Measurements from ENCODE around the gene TULP4. TPM values are rescaled to one million over a fixed set of nuclear protein-coding genes. Genes with fewer than 3 reads are reported as not detected.
A peak's percentile ranks its signal among the peaks of the same experiment; 100 is the strongest.

TULP4 gene
- total RNA-seq, 1 experiment from 2014 or later = 52.8 TPM

GRCh38 chr6:158445426-158446085, 133.3 kb downstream of the TULP4 start:
- ATAC-seq = no peak
- Mint-ChIP-seq H3K9me3 (no peaks in the 10 kb centered on the region), H3K4me3 (no peak overlapping the region), H3K4me1 (peaks cover 10% of the 10 kb centered on the region; the same call in 1 of the 2 replicates), H3K27ac (no peak overlapping the region), H3K27me3 (ENCODE audit: low read depth) (no peaks in the 10 kb centered on the region), H3K36me3 (no peaks in the 10 kb centered on the region)
- POLR2A ChIA-PET = no interaction called here
- no peak for DNase-seq (ENCODE audit: low spot score)
- CTCF ChIA-PET = no interaction called here
- TF ChIP-seq USF2 (CRISPR knock-in tag; IDR thresholded peaks at IDR 0.05) (no peak), ELF4 (CRISPR knock-in tag; IDR thresholded peaks at IDR 0.05; ENCODE audit: low read depth) (no peak), OVOL2 (CRISPR knock-in tag; IDR thresholded peaks at IDR 0.05; ENCODE audit: borderline replicate concordance) (no peak), CTCF (IDR thresholded peaks at IDR 0.05) (no peak), CBFB (CRISPR knock-in tag; IDR thresholded peaks at IDR 0.05; ENCODE audit: low read depth) (no peak), ZNF512 (CRISPR knock-in tag; IDR thresholded peaks at IDR 0.05; ENCODE audit: borderline replicate concordance) (no peak)
- TF ChIP-seq, protein P1, sequence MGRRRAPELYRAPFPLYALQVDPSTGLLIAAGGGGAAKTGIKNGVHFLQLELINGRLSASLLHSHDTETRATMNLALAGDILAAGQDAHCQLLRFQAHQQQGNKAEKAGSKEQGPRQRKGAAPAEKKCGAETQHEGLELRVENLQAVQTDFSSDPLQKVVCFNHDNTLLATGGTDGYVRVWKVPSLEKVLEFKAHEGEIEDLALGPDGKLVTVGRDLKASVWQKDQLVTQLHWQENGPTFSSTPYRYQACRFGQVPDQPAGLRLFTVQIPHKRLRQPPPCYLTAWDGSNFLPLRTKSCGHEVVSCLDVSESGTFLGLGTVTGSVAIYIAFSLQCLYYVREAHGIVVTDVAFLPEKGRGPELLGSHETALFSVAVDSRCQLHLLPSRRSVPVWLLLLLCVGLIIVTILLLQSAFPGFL (CRISPR knock-in tag; IDR thresholded peaks at IDR 0.05; ENCODE audit: borderline replicate concordance) = no peak

- ChIA-PET POLR2A (no interaction called here), CTCF (interaction anchor here (0.8 to 1.5 kb wide), 3 partner anchors 13 to 228 kb away, joined by 3 to 4 read pairs (median 3); no protein-coding TSS in a partner anchor)
- TF ChIP-seq SOX15 (CRISPR knock-in tag; IDR thresholded peaks at IDR 0.05) (no peak), CTCF (IDR thresholded peaks at IDR 0.05) (no peak), ZNF317 (CRISPR knock-in tag; IDR thresholded peaks at IDR 0.05; ENCODE audit: borderline replicate concordance, low read depth) (no peak), SMAD4 (CRISPR knock-in tag; IDR thresholded peaks at IDR 0.05) (no peak), SP1 (CRISPR knock-in tag; conservative IDR thresholded peaks at IDR 0.05) (no peak), SMAD3 (CRISPR knock-in tag; IDR thresholded peaks at IDR 0.05; ENCODE audit: borderline replicate concordance) (no peak), HMGA2 (CRISPR knock-in tag; IDR thresholded peaks at IDR 0.05) (no peak), NFE2L1 (CRISPR knock-in tag; IDR thresholded peaks at IDR 0.05) (no peak), ZNF121 (CRISPR knock-in tag; IDR thresholded peaks at IDR 0.05) (no peak), CREM (CRISPR knock-in tag; IDR thresholded peaks at IDR 0.05) (no peak), RORB (CRISPR knock-in tag; IDR thresholded peaks at IDR 0.05) (no peak), GTF2I (CRISPR knock-in tag; conservative IDR thresholded peaks at IDR 0.05) (no peak)
- TF ChIP-seq, protein P2, sequence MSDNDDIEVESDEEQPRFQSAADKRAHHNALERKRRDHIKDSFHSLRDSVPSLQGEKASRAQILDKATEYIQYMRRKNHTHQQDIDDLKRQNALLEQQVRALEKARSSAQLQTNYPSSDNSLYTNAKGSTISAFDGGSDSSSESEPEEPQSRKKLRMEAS (CRISPR knock-in tag; IDR thresholded peaks at IDR 0.05) = no peak
- TF ChIP-seq, protein P3, sequence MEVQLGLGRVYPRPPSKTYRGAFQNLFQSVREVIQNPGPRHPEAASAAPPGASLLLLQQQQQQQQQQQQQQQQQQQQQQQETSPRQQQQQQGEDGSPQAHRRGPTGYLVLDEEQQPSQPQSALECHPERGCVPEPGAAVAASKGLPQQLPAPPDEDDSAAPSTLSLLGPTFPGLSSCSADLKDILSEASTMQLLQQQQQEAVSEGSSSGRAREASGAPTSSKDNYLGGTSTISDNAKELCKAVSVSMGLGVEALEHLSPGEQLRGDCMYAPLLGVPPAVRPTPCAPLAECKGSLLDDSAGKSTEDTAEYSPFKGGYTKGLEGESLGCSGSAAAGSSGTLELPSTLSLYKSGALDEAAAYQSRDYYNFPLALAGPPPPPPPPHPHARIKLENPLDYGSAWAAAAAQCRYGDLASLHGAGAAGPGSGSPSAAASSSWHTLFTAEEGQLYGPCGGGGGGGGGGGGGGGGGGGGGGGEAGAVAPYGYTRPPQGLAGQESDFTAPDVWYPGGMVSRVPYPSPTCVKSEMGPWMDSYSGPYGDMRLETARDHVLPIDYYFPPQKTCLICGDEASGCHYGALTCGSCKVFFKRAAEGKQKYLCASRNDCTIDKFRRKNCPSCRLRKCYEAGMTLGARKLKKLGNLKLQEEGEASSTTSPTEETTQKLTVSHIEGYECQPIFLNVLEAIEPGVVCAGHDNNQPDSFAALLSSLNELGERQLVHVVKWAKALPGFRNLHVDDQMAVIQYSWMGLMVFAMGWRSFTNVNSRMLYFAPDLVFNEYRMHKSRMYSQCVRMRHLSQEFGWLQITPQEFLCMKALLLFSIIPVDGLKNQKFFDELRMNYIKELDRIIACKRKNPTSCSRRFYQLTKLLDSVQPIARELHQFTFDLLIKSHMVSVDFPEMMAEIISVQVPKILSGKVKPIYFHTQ (CRISPR knock-in tag; IDR thresholded peaks at IDR 0.05) = no peak
- TF ChIP-seq, protein P4, sequence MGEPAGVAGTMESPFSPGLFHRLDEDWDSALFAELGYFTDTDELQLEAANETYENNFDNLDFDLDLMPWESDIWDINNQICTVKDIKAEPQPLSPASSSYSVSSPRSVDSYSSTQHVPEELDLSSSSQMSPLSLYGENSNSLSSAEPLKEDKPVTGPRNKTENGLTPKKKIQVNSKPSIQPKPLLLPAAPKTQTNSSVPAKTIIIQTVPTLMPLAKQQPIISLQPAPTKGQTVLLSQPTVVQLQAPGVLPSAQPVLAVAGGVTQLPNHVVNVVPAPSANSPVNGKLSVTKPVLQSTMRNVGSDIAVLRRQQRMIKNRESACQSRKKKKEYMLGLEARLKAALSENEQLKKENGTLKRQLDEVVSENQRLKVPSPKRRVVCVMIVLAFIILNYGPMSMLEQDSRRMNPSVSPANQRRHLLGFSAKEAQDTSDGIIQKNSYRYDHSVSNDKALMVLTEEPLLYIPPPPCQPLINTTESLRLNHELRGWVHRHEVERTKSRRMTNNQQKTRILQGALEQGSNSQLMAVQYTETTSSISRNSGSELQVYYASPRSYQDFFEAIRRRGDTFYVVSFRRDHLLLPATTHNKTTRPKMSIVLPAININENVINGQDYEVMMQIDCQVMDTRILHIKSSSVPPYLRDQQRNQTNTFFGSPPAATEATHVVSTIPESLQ (CRISPR knock-in tag; IDR thresholded peaks at IDR 0.05) = no peak
- Mint-ChIP-seq H3K27ac (peak overlapping the region; percentile 37), H3K4me3 (no peak overlapping the region), H3K4me1 (peaks cover 10% of the 10 kb centered on the region; the same call in 1 of the 2 replicates), H3K9me3 (no peaks in the 10 kb centered on the region), H3K36me3 (peaks cover 9% of the 10 kb centered on the region), H3K27me3 (ENCODE audit: low read depth) (no peaks in the 10 kb centered on the region; the same call in 1 of the 2 replicates)
- no peak for ATAC-seq
- DNase-seq (ENCODE audit: low spot score) = no peak
Measured at GRCh38 chr6:158448856-158449255, 136.6 kb downstream of the TULP4 start.
